AG09309 (cell line): ENCODE measurements around the gene CERS5.
A peak's percentile ranks its signal among the peaks of the same experiment; 100 is the strongest.

ENCODE experiments used
- DNase-seq: peaks from one replicate; pipeline ENCODE4 v3.0.0-alpha.2; 2010; ENCODE audit warnings: low read depth
- H3K4me3 ChIP-seq: 2 replicates; pipeline ENCODE4 v1.5.1; 2011; ENCODE audit warnings: mild to moderate bottlenecking, low read depth, low read length, moderate library complexity; ENCODE audit not compliant: control insufficient read depth
- TF ChIP-seq, protein P1 (sequence below): IDR thresholded peaks from 2 replicates; pipeline ENCODE4 v1.5.1; 2011; ENCODE audit warnings: mild to moderate bottlenecking, low read depth, low read length, inconsistent platforms; ENCODE audit not compliant: insufficient read depth, control insufficient read depth; ENCODE audit errors: missing control alignments

The CERS5 gene

DNA sequence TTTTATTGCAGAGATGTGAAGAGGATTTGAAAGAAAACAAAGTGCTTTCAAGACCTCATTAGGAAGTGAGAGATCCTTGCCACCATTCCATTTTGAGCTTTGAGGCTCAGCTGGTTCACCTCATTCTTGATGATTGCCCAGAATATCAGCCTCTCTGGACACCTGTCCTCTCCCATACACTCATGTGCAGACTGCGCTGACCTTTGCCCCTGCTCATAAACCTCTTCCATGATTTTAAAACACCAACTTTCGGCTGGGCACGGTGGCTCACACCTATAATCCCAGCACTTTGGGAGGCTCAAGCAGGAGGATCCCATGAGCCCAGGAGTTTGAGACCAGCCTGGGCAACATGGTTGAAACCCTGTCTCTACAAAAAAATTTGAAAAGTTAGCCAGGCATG is 46.2 kb downstream of the CERS5 start:
- no peak for DNase-seq
- H3K4me3 ChIP-seq: no peak overlapping the region
- TF ChIP-seq, protein P1, sequence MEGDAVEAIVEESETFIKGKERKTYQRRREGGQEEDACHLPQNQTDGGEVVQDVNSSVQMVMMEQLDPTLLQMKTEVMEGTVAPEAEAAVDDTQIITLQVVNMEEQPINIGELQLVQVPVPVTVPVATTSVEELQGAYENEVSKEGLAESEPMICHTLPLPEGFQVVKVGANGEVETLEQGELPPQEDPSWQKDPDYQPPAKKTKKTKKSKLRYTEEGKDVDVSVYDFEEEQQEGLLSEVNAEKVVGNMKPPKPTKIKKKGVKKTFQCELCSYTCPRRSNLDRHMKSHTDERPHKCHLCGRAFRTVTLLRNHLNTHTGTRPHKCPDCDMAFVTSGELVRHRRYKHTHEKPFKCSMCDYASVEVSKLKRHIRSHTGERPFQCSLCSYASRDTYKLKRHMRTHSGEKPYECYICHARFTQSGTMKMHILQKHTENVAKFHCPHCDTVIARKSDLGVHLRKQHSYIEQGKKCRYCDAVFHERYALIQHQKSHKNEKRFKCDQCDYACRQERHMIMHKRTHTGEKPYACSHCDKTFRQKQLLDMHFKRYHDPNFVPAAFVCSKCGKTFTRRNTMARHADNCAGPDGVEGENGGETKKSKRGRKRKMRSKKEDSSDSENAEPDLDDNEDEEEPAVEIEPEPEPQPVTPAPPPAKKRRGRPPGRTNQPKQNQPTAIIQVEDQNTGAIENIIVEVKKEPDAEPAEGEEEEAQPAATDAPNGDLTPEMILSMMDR: no peak

DNA sequence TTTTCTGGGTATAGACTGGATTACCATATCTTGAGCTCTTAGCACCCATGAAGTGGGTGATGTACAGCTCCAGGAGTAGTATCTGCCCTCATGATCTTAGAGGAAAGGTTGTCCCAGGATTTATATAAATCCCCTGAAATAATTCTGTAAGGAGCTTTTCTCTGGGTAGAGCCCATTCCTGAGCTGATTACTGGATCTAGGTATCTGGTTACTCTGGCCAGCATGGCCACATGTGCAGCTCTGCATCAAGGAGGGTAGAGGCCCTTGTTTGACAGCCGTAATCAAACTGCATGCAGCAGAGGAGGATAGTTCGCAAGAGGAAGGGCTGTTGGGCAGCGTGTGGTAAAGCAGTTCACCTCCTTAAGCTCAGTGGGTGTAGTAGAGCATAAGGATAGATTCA is 46.6 kb downstream of the CERS5 start:
- DNase-seq: no peak
- TF ChIP-seq, protein P1: no peak
- no peak overlapping the region for H3K4me3 ChIP-seq

DNA sequence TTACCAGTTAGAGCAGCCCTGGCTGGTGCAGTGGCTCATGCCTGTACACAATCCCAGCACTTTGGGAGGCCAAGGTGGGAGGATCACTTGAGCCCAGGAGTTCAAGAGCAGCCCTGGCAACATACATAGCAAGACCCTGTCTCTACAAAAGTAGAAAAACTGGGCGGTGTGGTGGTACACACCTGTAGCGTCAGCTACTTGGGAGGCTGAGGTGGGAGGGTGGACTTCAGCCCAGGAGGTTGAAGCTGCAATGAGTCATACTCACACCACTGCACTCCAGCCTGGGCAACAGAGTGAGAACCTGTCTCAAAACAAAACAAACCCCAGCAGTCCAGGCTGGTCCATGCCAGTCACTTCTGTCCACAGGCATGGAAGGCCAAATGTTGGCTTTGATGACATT is 47.8 kb downstream of the CERS5 start:
- no peak overlapping the region for H3K4me3 ChIP-seq
- TF ChIP-seq, protein P1: no peak
- DNase-seq: no peak

DNA sequence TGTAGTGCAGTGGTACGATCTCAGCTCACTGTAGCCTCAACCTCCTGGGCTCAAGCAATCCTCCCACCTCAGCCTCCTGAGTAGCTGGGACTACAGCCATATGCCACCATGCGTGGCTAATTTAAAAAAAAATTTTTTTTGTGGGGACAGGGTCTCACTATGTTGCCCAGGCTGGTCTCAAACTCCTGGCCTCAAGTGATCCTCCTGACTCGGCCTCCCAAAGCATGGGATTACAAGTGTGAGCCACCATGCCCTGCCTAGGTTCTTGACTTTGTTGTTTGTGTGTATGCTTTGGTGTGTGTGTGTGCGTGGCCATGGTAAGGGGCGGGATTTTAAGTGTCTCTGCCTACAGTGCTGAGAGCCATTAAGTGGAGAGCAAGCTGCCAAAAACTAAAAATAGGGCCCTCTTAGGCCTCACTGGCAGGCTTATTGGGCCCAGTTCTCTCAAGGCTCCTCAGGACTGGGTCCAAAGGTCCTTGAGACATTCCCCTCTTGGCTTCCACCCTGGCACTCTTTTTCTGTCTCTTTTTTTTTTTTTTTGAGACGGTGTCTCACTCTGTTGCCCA is 50.0 kb downstream of the CERS5 start:
- TF ChIP-seq, protein P1: no peak
- H3K4me3 ChIP-seq: no peak overlapping the region
- no peak for DNase-seq

DNA sequence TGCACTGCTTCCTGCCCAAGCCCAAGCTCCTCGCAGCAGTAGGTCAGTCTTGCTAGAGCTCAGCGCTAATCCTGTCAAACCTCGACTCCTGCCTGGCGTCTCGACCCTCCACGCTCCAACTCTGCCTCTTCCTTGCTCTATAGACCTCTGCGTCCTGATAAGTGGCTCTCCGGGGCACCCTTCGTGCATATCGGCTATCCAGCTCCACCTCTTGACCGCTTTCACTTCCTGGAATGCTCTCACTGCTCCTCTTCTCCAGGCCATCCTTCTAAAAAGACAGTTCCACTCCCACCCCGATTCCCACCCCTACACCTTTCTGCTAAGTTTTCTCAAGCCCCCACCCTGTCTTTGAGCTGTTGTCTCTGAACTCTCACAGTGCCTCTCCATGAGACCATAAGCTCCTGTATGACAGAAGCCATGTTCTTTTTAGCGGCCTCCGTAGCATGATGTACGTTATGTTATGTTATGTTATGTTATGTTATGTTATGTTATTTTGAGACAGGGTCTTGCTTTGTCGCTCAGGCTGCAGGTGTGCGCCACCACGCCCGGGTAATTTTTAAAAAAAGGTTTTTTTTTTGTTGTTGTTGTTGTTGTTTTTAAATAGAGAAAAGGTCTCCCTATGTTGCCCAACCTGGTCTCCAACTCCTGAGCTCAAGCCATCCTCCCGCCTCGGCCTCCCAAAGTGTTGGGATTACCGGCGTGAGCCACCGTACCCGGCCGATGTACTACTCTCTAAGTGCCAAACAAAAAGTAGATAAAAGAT is 54.5 kb downstream of the CERS5 start:
- DNase-seq: no peak
- TF ChIP-seq, protein P1: no peak
- H3K4me3 ChIP-seq: peak overlapping the region; percentile 72

DNA sequence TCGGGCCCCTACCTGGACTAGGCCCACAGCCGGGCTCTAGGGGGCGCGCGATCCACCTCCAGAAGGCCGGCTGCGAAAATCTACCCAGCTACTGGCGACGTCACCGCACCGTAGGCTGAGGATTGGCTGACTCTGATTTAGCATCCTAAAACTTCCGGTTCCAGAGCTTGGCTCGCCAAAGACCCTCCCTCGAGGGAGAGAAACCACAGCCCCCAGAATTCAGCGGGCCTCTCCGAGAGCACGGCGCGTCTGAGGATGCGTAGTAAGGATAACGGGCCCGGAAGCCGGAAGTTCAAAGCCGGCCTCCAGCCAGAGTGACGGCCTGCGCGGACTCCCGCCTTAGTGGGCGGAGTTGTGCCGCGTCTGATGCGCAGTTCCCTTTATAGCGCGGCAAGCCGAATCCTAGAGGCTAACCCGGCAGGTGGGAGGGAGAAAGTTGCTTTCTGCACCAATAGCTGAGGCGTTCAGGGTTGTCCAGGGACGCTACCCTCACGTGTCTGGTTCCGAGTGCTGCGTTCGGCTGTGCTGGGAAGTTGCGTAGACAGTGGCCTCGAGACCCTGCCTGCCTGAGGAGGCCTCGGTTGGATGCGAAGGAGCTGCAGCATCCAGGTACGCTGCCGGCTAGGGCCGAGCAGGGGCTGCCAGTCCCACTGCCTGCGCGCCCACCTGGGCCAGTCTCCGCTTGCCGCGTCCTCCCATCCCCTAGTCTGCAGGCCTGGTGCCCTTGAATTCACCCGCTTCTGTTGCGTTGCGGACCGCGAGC is 55.3 kb downstream of the CERS5 start, which contains the start of gene COX14:
TSS of gene COX14 (plus strand) at position 544 of the 763 bp plus-strand sequence. CDS start 7,808 bp downstream, outside the sequence.
- peak within 1 kb of the TSS; percentile 72 for H3K4me3 ChIP-seq

More for the DNA sequence above, 55.3 kb downstream of the CERS5 start, which contains the start of gene COX14:
- DNase-seq: peak; percentile 98
- TF ChIP-seq, protein P1: peak; percentile 94
